ENCODE measurements around the gene UNC13B. TPM values are rescaled to one million over a fixed set of nuclear protein-coding genes. Genes with fewer than 3 reads are reported as not detected.
"Not testable (repeated sequence)": the region's sequence is repeated elsewhere in the genome, so short reads cannot be mapped to it uniquely, and the experiment has no call there.

UNC13B gene
- total and polyA plus RNA-seq, 2 donors (not counting 1 experiment from before 2014, with no cell fraction given), result 0.19 to 0.25 TPM

- no peak overlapping the region for H3K4me2 ChIP-seq (replicated peaks; ENCODE audit: low read depth, low read length, poor library complexity, severe bottlenecking)
- H4K20me1 ChIP-seq (ENCODE audit: control insufficient read depth, insufficient read depth, low read length, poor library complexity, severe bottlenecking), result no peaks in the 10 kb centered on the region
- H3K27me3 ChIP-seq (replicated peaks in 1 of 4; ENCODE audit: control extremely low read depth in 1 of 4, control insufficient read depth in 3 of 4, insufficient read depth in 4 of 4, low read length in 3 of 4), result peaks cover 0 to 8% (median 1%) of the 10 kb centered on the region in 4 experiments
- DNase-seq (no peak), ATAC-seq (ENCODE audit: low read depth) (no peak)
- Mint-ChIP-seq H3K27me3 (peaks cover 32% of the 10 kb centered on the region), H3K9me3 (ENCODE audit: insufficient read depth) (no peaks in the 10 kb centered on the region), H3K4me3 (no peak overlapping the region), H3K27ac (no peak overlapping the region), H3K4me1 (peaks cover 3% of the 10 kb centered on the region)
- TF ChIP-seq EZH2 (IDR thresholded peaks at IDR 0.05; ENCODE audit: borderline replicate concordance, insufficient read depth, low read depth, low read length, poor library complexity, severe bottlenecking) (no peak), CTCF (IDR thresholded peaks at IDR 0.05) (no peak)
- no peak overlapping the region for H3K4me3 ChIP-seq (ENCODE audit: control extremely low read depth in 1 of 5, extremely low read depth in 1 of 5, insufficient read depth in 1 of 5, low read depth in 2 of 5, low read length in 4 of 5)
- WGBS (ENCODE audit: insufficient coverage), result no CpG with 5 or more reads among the region's 3 CpGs
- H3K36me3 ChIP-seq (replicated peaks in 1 of 2; ENCODE audit: control extremely low read depth in 1 of 2, control insufficient read depth in 1 of 2, extremely low read depth in 1 of 2, insufficient read depth in 2 of 2, low read length in 1 of 2), result no peaks in the 10 kb centered on the region
- H2AFZ ChIP-seq (ENCODE audit: insufficient read depth, low read depth, low read length, poor library complexity, severe bottlenecking), result no peak overlapping the region
- no peak overlapping the region for H3K9ac ChIP-seq (ENCODE audit: low read length)
- intact Hi-C loops (cut with micrococcal nuclease), result no loop called here
- no peaks in the 10 kb centered on the region for H3K79me2 ChIP-seq (ENCODE audit: control insufficient read depth, insufficient read depth, low read length)
- POLR2A ChIA-PET, result no interaction called here
- H3K27ac ChIP-seq (ENCODE audit: low read length in 2 of 2), result no peak overlapping the region
- no peaks in the 10 kb centered on the region for H3K4me1 ChIP-seq (ENCODE audit: control insufficient read depth in 2 of 2, insufficient read depth in 2 of 2, low read length in 2 of 2)
- H3K9me3 ChIP-seq (ENCODE audit: control extremely low read depth in 1 of 3, control insufficient read depth in 2 of 3, insufficient read depth in 1 of 3, low read length in 2 of 3), result peaks cover 0 to 9% (median 0%) of the 10 kb centered on the region in 3 donors
- CTCF ChIA-PET, result no interaction called here
Measured at GRCh38 chr9:35407846-35408245, 246.0 kb downstream of the UNC13B start.

- no CpG with 5 or more reads among the region's 5 CpGs for whole genome bisulfite sequencing (ENCODE audit: insufficient coverage)
- H3K9ac ChIP-seq (ENCODE audit: low read length); H3K9me3 Mint-ChIP-seq (ENCODE audit: insufficient read depth); H3K4me1 Mint-ChIP-seq; H3K9me3 ChIP-seq (ENCODE audit: control extremely low read depth in 1 of 3, control insufficient read depth in 2 of 3, insufficient read depth in 1 of 3, low read length in 2 of 3); POLR2A ChIA-PET; DNase-seq; H3K79me2 ChIP-seq (ENCODE audit: control insufficient read depth, insufficient read depth, low read length); H2AFZ ChIP-seq (ENCODE audit: insufficient read depth, low read depth, low read length, poor library complexity, severe bottlenecking); H3K4me3 ChIP-seq (ENCODE audit: control extremely low read depth in 1 of 5, extremely low read depth in 1 of 5, insufficient read depth in 1 of 5, low read depth in 2 of 5, low read length in 4 of 5); H3K4me1 ChIP-seq (ENCODE audit: control insufficient read depth in 2 of 2, insufficient read depth in 2 of 2, low read length in 2 of 2); H4K20me1 ChIP-seq (ENCODE audit: control insufficient read depth, insufficient read depth, low read length, poor library complexity, severe bottlenecking); ATAC-seq (ENCODE audit: low read depth); H3K4me3 Mint-ChIP-seq; H3K36me3 ChIP-seq (replicated peaks in 1 of 2; ENCODE audit: control extremely low read depth in 1 of 2, control insufficient read depth in 1 of 2, extremely low read depth in 1 of 2, insufficient read depth in 2 of 2, low read length in 1 of 2); H3K4me2 ChIP-seq (replicated peaks; ENCODE audit: low read depth, low read length, poor library complexity, severe bottlenecking); H3K27me3 ChIP-seq (replicated peaks in 1 of 4; ENCODE audit: control extremely low read depth in 1 of 4, control insufficient read depth in 3 of 4, insufficient read depth in 4 of 4, low read length in 3 of 4); CTCF ChIA-PET; intact Hi-C loops (cut with micrococcal nuclease); H3K27ac ChIP-seq (ENCODE audit: low read length in 2 of 2); H3K27ac Mint-ChIP-seq: not testable (repeated sequence)
- peaks cover 30% of the 10 kb centered on the region for H3K27me3 Mint-ChIP-seq
Measured at GRCh38 chr9:35409434-35409833, 247.6 kb downstream of the UNC13B start.

All from B cell (primary cell).